NCI-H1105 (cell line): Measurements from ENCODE around the gene RGS12.
A peak's percentile ranks its signal among the peaks of the same experiment; 100 is the strongest.

ENCODE experiments used
- DNase-seq: peaks from one replicate; lab custom pipeline; 2025; lab: John Stamatoyannopoulos, UW

The RGS12 gene

GRCh38 chr4:3255611-3256186 is 37.1 kb upstream of the RGS12 start:
- DNase-seq = no peak

- DNase-seq = no peak
Measured at GRCh38 chr4:3256230-3257102, 36.4 kb upstream of the RGS12 start.

- DNase-seq = peak; percentile 46
Measured at GRCh38 chr4:3257103-3257555, 35.7 kb upstream of the RGS12 start.

GRCh38 chr4:3257556-3258482 is 35.0 kb upstream of the RGS12 start:
- DNase-seq = no peak

GRCh38 chr4:3261411-3262207 is 31.2 kb upstream of the RGS12 start:
- no peak for DNase-seq

GRCh38 chr4:3262208-3263052 is 30.4 kb upstream of the RGS12 start:
- no peak for DNase-seq

- peak; percentile 0 for DNase-seq
Measured at GRCh38 chr4:3263053-3263875, 29.6 kb upstream of the RGS12 start.

- no peak for DNase-seq
Measured at GRCh38 chr4:3263876-3264193, 29.0 kb upstream of the RGS12 start.

- no peak for DNase-seq
Measured at GRCh38 chr4:3266076-3266475, 26.7 kb upstream of the RGS12 start.

GRCh38 chr4:3267576-3268394 is 25.0 kb upstream of the RGS12 start:
- no peak for DNase-seq

GRCh38 chr4:3268395-3269104 is 24.3 kb upstream of the RGS12 start:
- no peak for DNase-seq

GRCh38 chr4:3269105-3269927 is 23.5 kb upstream of the RGS12 start:
- DNase-seq = peak; percentile 14

GRCh38 chr4:3269991-3270611 is 22.7 kb upstream of the RGS12 start:
- peak; percentile 66 for DNase-seq

- DNase-seq = no peak
Measured at GRCh38 chr4:3271131-3271530, 21.7 kb upstream of the RGS12 start.

GRCh38 chr4:3276986-3277385 is 15.8 kb upstream of the RGS12 start:
- no peak for DNase-seq

- no peak for DNase-seq
Measured at GRCh38 chr4:3280466-3280865, 12.4 kb upstream of the RGS12 start.

- DNase-seq = no peak
Measured at GRCh38 chr4:3283483-3283882, 9.3 kb upstream of the RGS12 start.
